Activated CD8-positive, alpha-beta T cell treated with anti-CD3 and anti-CD28 coated beads, Interleukin-2, amount 10 ng/mL, durations not matched to agents 7 days and 5 days (primary cell): Measurements from ENCODE around the gene PAIP1. TPM values are rescaled to one million over a fixed set of nuclear protein-coding genes. Genes with fewer than 3 reads are reported as not detected.
A peak's percentile ranks its signal among the peaks of the same experiment; 100 is the strongest.
"Not testable (repeated sequence)": the region's sequence is repeated elsewhere in the genome, so short reads cannot be mapped to it uniquely, and the experiment has no call there.

Source experiments
- ATAC-seq: fragments of 150-1000 bp; cut with Tn5 transposase; one replicate; pipeline ENCODE4 v1.10.0; 2021; ENCODE audit warnings: moderate library complexity
- CTCF ChIA-PET: fragments of 350-600 bp; sonication (Branson Sonifier 250); formaldehyde crosslinking; loops from one replicate; lab custom pipeline; 2021; ENCODE audit warnings: antibody characterized with exemption; lab: Charles Lee
- POLR2A ChIA-PET: fragments of 350-600 bp; sonication (Branson Sonifier 250); formaldehyde crosslinking; loops from one replicate; lab custom pipeline; 2021; ENCODE audit warnings: antibody characterized with exemption; lab: Charles Lee
- DNase-seq: peaks from one replicate; pipeline ENCODE4 v3.0.0-alpha.2; 2020
- H3K27ac Mint-ChIP-seq: one replicate; pipeline ENCODE4 v1.8.0; 2021; ENCODE audit warnings: mild to moderate bottlenecking, mixed read lengths
- H3K27me3 Mint-ChIP-seq: one replicate; pipeline ENCODE4 v1.8.0; 2021; ENCODE audit warnings: low read depth, mixed read lengths
- H3K36me3 Mint-ChIP-seq: one replicate; pipeline ENCODE4 v1.8.0; 2021; ENCODE audit warnings: low read depth, mixed read lengths
- H3K4me1 Mint-ChIP-seq: one replicate; pipeline ENCODE4 v1.8.0; 2021; ENCODE audit warnings: low read depth, mixed read lengths
- H3K4me3 Mint-ChIP-seq: one replicate; pipeline ENCODE4 v1.8.0; 2021; ENCODE audit warnings: mild to moderate bottlenecking, mixed read lengths
- H3K9me3 Mint-ChIP-seq: one replicate; pipeline ENCODE4 v1.8.0; 2022; ENCODE audit warnings: mixed read lengths; ENCODE audit not compliant: insufficient read depth
- total RNA-seq, 2 experiments: library from RNA; stranded (reverse); gene quantifications; one replicate each; pipeline ENCODE4 v1.2.3, GENCODE V29; 2021

The PAIP1 gene
- total RNA-seq, 2 experiments from 2014 or later = 31.8 to 36.3 TPM

DNA sequence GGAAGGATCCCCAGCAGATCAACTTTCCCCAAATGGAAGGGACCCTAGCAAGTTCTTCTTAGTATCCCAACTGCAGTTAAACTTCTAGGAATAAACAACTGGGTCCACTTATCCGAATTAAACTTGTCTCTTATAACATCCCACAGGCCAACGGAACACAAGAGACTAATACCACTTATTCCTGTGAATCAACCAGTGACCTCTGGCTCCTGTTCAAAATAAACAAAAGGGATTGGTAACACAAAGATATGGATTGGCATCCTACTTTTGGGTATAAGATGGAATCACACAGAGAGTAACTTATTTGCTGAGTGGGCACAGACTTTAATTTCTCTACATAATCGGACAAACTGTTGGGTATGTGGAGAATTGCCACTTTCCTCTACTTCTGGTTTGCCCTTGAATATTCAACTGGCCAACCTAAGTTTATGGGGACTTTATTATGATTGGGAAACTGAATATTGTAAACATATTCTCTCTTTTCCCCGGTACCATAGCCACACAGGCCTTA, 12.4 kb upstream of the PAIP1 start:
- POLR2A ChIA-PET = no interaction called here

DNA sequence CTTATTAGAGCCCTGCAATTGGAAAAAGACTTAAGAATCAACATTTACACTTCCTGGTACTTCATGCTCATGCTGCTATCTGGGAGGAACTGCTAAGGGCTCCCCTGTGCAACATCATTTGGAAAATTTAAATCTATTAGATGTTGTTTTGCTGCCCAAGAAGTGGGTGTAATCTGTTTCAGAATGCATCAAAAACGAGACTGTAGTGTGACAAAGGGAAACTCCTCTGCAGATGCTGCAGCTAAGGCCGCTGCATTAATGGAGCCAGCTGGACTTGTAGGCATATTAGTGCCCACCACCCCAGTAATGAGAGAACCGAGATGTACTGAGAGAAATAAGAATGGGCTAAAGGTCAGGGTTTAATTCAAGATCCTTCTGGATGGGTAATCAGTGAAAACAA, 11.1 kb upstream of the PAIP1 start:
- Mint-ChIP-seq H3K4me3 (no peak overlapping the region), H3K4me1 (no peaks in the 10 kb centered on the region), H3K9me3 (no peaks in the 10 kb centered on the region), H3K36me3 (no peaks in the 10 kb centered on the region), H3K27ac (no peak overlapping the region), H3K27me3 (no peaks in the 10 kb centered on the region)
- ATAC-seq = no peak
- ChIA-PET POLR2A (no interaction called here), CTCF (no interaction called here)
- DNase-seq = no peak

More for the DNA sequence above, 12.4 kb upstream of the PAIP1 start:
- no peak overlapping the region for H3K4me3 Mint-ChIP-seq
- ATAC-seq = no peak
- no peaks in the 10 kb centered on the region for H3K9me3 Mint-ChIP-seq
- CTCF ChIA-PET = no interaction called here
- no peak overlapping the region for H3K27ac Mint-ChIP-seq
- H3K27me3 Mint-ChIP-seq = no peaks in the 10 kb centered on the region
- DNase-seq = no peak
- H3K36me3 Mint-ChIP-seq = no peaks in the 10 kb centered on the region
- no peaks in the 10 kb centered on the region for H3K4me1 Mint-ChIP-seq

GRCh38 chr5:43565043-43565442, 8.2 kb upstream of the PAIP1 start:
- ATAC-seq (no peak), DNase-seq (no peak)
- Mint-ChIP-seq H3K36me3 (no peaks in the 10 kb centered on the region), H3K4me3 (no peak overlapping the region), H3K27ac (no peak overlapping the region), H3K4me1 (no peaks in the 10 kb centered on the region), H3K9me3 (no peaks in the 10 kb centered on the region), H3K27me3 (peaks cover 11% of the 10 kb centered on the region)
- ChIA-PET CTCF (no interaction called here), POLR2A (no interaction called here)

DNA sequence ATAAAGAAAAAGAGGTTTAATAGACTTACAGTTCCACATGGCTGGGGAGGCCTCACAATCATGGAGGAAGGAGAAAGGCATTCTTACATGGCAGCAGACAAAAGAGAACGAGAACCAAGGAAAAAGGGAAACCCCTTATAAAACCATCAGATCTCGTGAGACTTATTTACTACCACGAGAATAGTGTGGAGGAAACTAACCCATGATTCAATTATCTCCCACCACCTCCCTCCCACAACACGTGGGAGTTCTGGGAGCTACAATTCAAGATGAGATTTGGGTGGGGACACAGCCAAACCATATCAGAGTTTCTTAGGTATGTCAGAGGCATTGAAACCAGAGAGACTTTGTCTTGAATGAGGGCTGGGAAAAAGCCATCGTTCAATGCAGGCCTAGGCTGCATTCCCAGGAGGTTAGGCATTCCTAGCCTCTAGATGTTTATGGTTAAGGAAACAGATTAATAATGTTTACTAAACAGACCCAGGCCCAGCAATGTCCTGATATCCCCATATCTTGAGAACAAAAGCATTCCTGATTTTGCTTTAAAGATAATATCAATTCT, 7.5 kb upstream of the PAIP1 start:
- POLR2A ChIA-PET = no interaction called here
- H3K9me3 Mint-ChIP-seq = no peaks in the 10 kb centered on the region

DNA sequence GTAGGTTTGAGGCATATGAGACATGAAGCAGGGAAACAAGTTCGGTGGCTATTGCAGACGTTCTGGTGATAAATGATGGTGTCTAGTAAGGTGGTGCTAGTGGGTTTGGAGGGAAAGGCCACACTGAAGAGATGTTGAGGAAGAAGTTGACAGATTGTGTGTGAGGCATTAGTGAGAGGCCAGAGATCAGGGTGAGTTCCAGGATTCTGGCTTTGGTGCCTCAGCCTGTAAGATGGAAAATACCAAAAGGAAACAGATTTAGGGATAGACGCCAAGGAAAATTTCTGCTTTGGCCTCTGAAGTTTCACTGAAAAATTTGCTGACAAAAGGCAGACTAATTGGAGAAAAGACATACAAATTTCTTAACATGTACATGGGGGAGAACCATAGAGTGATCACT, 6.4 kb upstream of the PAIP1 start:
- H3K27ac Mint-ChIP-seq = no peak overlapping the region
- no peak for ATAC-seq
- DNase-seq = no peak
- peaks cover 16% of the 10 kb centered on the region for H3K27me3 Mint-ChIP-seq
- CTCF ChIA-PET = no interaction called here
- no peak overlapping the region for H3K4me3 Mint-ChIP-seq
- POLR2A ChIA-PET = no interaction called here
- H3K4me1 Mint-ChIP-seq = no peaks in the 10 kb centered on the region
- no peaks in the 10 kb centered on the region for H3K36me3 Mint-ChIP-seq
- H3K9me3 Mint-ChIP-seq = no peaks in the 10 kb centered on the region

More for the DNA sequence above, 7.5 kb upstream of the PAIP1 start:
- H3K4me1 Mint-ChIP-seq = no peaks in the 10 kb centered on the region
- DNase-seq (no peak), ATAC-seq (no peak)
- H3K27ac Mint-ChIP-seq = no peak overlapping the region
- CTCF ChIA-PET = no interaction called here
- no peaks in the 10 kb centered on the region for H3K36me3 Mint-ChIP-seq
- no peak overlapping the region for H3K4me3 Mint-ChIP-seq
- H3K27me3 Mint-ChIP-seq = peaks cover 16% of the 10 kb centered on the region

- no peak overlapping the region for H3K4me3 Mint-ChIP-seq
- H3K9me3 Mint-ChIP-seq = no peaks in the 10 kb centered on the region
- H3K27ac Mint-ChIP-seq = no peak overlapping the region
- peaks cover 7% of the 10 kb centered on the region for H3K4me1 Mint-ChIP-seq
- ChIA-PET POLR2A (no interaction called here), CTCF (no interaction called here)
- ATAC-seq (no peak), DNase-seq (no peak)
- H3K36me3 Mint-ChIP-seq = no peaks in the 10 kb centered on the region
- peaks cover 16% of the 10 kb centered on the region for H3K27me3 Mint-ChIP-seq
Measured at GRCh38 chr5:43561356-43561755, 4.5 kb upstream of the PAIP1 start.

- POLR2A ChIA-PET = no interaction called here
- CTCF ChIA-PET = interaction anchor here (1.6 kb wide), 2 partner anchors 72 to 76 kb away, joined by 5 to 6 read pairs; partner anchors contain the start of gene TMEM267
Measured at GRCh38 chr5:43560128-43560527, 3.3 kb upstream of the PAIP1 start.

GRCh38 chr5:43556607-43556856, 345 bp downstream of the PAIP1 start:
- POLR2A ChIA-PET = interaction anchor here (0.7 to 5.6 kb wide), 4 partner anchors 47 to 514 kb away, joined by 3 to 39 read pairs (median 9); partner anchors contain the start of genes HMGCS1, NNT and TMEM267
- not testable (repeated sequence) for H3K36me3 Mint-ChIP-seq

More at GRCh38 chr5:43560128-43560527, 3.3 kb upstream of the PAIP1 start:
- DNase-seq (no peak), ATAC-seq (no peak)
- Mint-ChIP-seq H3K4me3 (no peak overlapping the region), H3K4me1 (peaks cover 10% of the 10 kb centered on the region), H3K9me3 (no peaks in the 10 kb centered on the region), H3K27me3 (peaks cover 16% of the 10 kb centered on the region), H3K36me3 (peaks cover 3% of the 10 kb centered on the region), H3K27ac (no peak overlapping the region)

GRCh38 chr5:43555895-43556606, 826 bp downstream of the PAIP1 start:
- Mint-ChIP-seq H3K4me3 (peak overlapping the region; percentile 92), H3K9me3 (no peaks in the 10 kb centered on the region), H3K4me1 (peaks cover 14% of the 10 kb centered on the region), H3K36me3 (peaks cover 6% of the 10 kb centered on the region), H3K27me3 (peaks cover 10% of the 10 kb centered on the region), H3K27ac (peak overlapping the region; percentile 89)
- ChIA-PET POLR2A (interaction anchor here (0.6 to 5.6 kb wide), 6 partner anchors 11 to 514 kb away, joined by 3 to 39 read pairs (median 4); partner anchors contain the start of genes HMGCS1, NNT and TMEM267), CTCF (interaction anchor here (0.7 to 3.8 kb wide), 10 partner anchors 12 to 131 kb away, joined by 3 to 26 read pairs (median 3); partner anchors contain the start of genes C5orf34, NNT and TMEM267)
- peak; percentile 45 for DNase-seq
- ATAC-seq = no peak

More at GRCh38 chr5:43556607-43556856, 345 bp downstream of the PAIP1 start:
- H3K27ac Mint-ChIP-seq, H3K9me3 Mint-ChIP-seq, DNase-seq: not testable (repeated sequence)
- Mint-ChIP-seq H3K27me3 (peaks cover 13% of the 10 kb centered on the region), H3K4me3 (peak overlapping the region; percentile 92), H3K4me1 (peaks cover 13% of the 10 kb centered on the region)
- CTCF ChIA-PET = interaction anchor here (0.7 to 3.8 kb wide), 3 partner anchors 13 to 72 kb away, joined by 3 to 26 read pairs (median 22); partner anchors contain the start of gene TMEM267
- ATAC-seq = peak; percentile 61

- ATAC-seq (no peak), DNase-seq (no peak)
- H3K4me3 Mint-ChIP-seq = no peak overlapping the region
- H3K27ac Mint-ChIP-seq = no peak overlapping the region
- H3K36me3 Mint-ChIP-seq = peaks cover 10% of the 10 kb centered on the region
- peaks cover 1% of the 10 kb centered on the region for H3K27me3 Mint-ChIP-seq
- ChIA-PET POLR2A (interaction anchor here (0.6 to 5.6 kb wide), 5 partner anchors 44 to 604 kb away, joined by 3 to 39 read pairs (median 3); partner anchors contain the start of genes NNT and TMEM267), CTCF (interaction anchor here (1.0 to 3.8 kb wide), 9 partner anchors 11 to 129 kb away, joined by 3 to 26 read pairs (median 4); partner anchors contain the start of genes C5orf34 and TMEM267)
- H3K9me3 Mint-ChIP-seq = no peaks in the 10 kb centered on the region
- H3K4me1 Mint-ChIP-seq = peaks cover 17% of the 10 kb centered on the region
Measured at GRCh38 chr5:43554497-43554896, 2.4 kb downstream of the PAIP1 start.

- H3K4me3 Mint-ChIP-seq = no peak overlapping the region
- H3K36me3 Mint-ChIP-seq = peaks cover 15% of the 10 kb centered on the region
- no peaks in the 10 kb centered on the region for H3K27me3 Mint-ChIP-seq
- ATAC-seq = no peak
- H3K4me1 Mint-ChIP-seq = peaks cover 17% of the 10 kb centered on the region
- ChIA-PET CTCF (interaction anchor here (3.7 to 3.8 kb wide), 2 partner anchors 10 to 69 kb away, joined by 22 to 26 read pairs; partner anchors contain the start of gene TMEM267), POLR2A (interaction anchor here (1.8 to 5.6 kb wide), 2 partner anchors 10 to 69 kb away, joined by 5 to 39 read pairs; partner anchors contain the start of gene TMEM267)
- H3K27ac Mint-ChIP-seq = no peak overlapping the region
- no peaks in the 10 kb centered on the region for H3K9me3 Mint-ChIP-seq
- no peak for DNase-seq
Measured at GRCh38 chr5:43553381-43553780, 3.5 kb downstream of the PAIP1 start.

DNA sequence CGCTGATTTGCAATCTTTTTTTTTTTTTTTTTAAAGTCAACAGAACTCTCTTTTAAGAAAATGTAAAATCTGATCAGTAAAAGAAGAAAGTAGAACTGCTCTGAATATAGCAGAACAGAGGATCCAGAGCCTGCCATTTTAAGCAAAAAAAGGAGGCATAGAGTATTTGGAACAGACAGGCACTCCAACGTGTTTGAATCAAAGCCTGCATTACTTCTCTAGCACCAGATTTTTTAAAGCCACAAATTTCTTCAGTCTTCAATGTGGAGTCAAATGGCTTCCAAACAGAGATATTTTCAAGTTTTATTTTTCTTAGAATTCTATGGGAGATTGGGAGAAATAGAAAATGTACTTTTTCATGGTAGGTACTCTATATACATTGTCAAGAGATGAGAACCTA, 5.1 kb downstream of the PAIP1 start:
- Mint-ChIP-seq H3K36me3 (peaks cover 19% of the 10 kb centered on the region), H3K4me3 (no peak overlapping the region), H3K27ac (no peak overlapping the region), H3K4me1 (peaks cover 11% of the 10 kb centered on the region), H3K9me3 (no peaks in the 10 kb centered on the region), H3K27me3 (no peaks in the 10 kb centered on the region)
- CTCF ChIA-PET = no interaction called here
- POLR2A ChIA-PET = no interaction called here
- DNase-seq (no peak), ATAC-seq (no peak)
